B cell (primary cell): ENCODE measurements around the gene REEP6. TPM values are rescaled to one million over a fixed set of nuclear protein-coding genes. Genes with fewer than 3 reads are reported as not detected.

ENCODE experiments used
- ATAC-seq: fragments of 200-7000 bp; cut with Tn5 transposase; one replicate; pipeline ENCODE4 v1.10.0; 2021; ENCODE audit warnings: low read depth, mild to moderate bottlenecking, moderate number of reproducible peaks, moderate library complexity
- CTCF ChIA-PET: fragments of 350-600 bp; sonication (Branson Sonifier 250); formaldehyde crosslinking; loops from one replicate; lab custom pipeline; 2021; ENCODE audit warnings: antibody characterized with exemption, inconsistent platforms; lab: Charles Lee
- POLR2A ChIA-PET: fragments of 350-600 bp; sonication (Branson Sonifier 250); formaldehyde crosslinking; loops from one replicate; lab custom pipeline; 2021; ENCODE audit warnings: antibody characterized with exemption; lab: Charles Lee
- DNase-seq: peaks from one replicate; pipeline ENCODE4 v3.0.0; 2013
- H2AFZ ChIP-seq: 2 replicates; pipeline ENCODE4 v1.6.1; 2012; ENCODE audit warnings: mild to moderate bottlenecking, low read depth, low read length; ENCODE audit not compliant: insufficient read depth, poor library complexity, severe bottlenecking
- H3K27ac ChIP-seq, 2 donors: 1 replicate in 1 of 2; 2 replicates in 1 of 2; pipeline ENCODE4 v1.5.1; 2012 to 2013; ENCODE audit warnings: low read length in 2 of 2, mild to moderate bottlenecking in 2 of 2, moderate library complexity in 1 of 2
- H3K27me3 ChIP-seq, 4 experiments: fragments of 200-600 bp in 1 of 4; sonication (generic) in 1 of 4; replicated peaks in 1 of 4; 1 replicate in 2 of 4; 2 replicates in 2 of 4; pipeline versions ENCODE4 v1.6.1 to v1.7.0; 2013 to 2016; ENCODE audit warnings: low read length in 3 of 4, mild to moderate bottlenecking in 2 of 4, mixed read lengths in 1 of 4, moderate library complexity in 1 of 4; ENCODE audit not compliant: insufficient read depth in 4 of 4, control insufficient read depth in 3 of 4; ENCODE audit errors: control extremely low read depth in 1 of 4
- H3K36me3 ChIP-seq, 2 experiments: replicated peaks in 1 of 2; 1 replicate in 1 of 2; 2 replicates in 1 of 2; pipeline versions ENCODE4 v1.6.1 to v1.7.1; 2013; ENCODE audit warnings: low read length in 1 of 2; ENCODE audit not compliant: insufficient read depth in 2 of 2, control insufficient read depth in 1 of 2; ENCODE audit errors: control extremely low read depth in 1 of 2, extremely low read depth in 1 of 2
- H3K4me1 ChIP-seq, 2 donors: fragments of 200-600 bp in 1 of 2; sonication (generic) in 1 of 2; 1 replicate in 1 of 2; 2 replicates in 1 of 2; pipeline versions ENCODE4 v1.5.1 to v1.6.1; 2013 to 2017; ENCODE audit warnings: low read length in 2 of 2; ENCODE audit not compliant: control insufficient read depth in 2 of 2, insufficient read depth in 2 of 2
- H3K4me2 ChIP-seq: replicated peaks from 2 replicates; pipeline ENCODE3; 2012; ENCODE audit warnings: mild to moderate bottlenecking, low read depth, low read length; ENCODE audit not compliant: poor library complexity, severe bottlenecking
- H3K4me3 ChIP-seq, 5 experiments: fragments of 200-600 bp in 1 of 5; sonication (generic) in 1 of 5; 1 replicate in 3 of 5; 2 replicates in 2 of 5; pipeline versions ENCODE4 v1.5.1 to v1.7.0; 2011 to 2016; ENCODE audit warnings: low read length in 4 of 5, mild to moderate bottlenecking in 4 of 5, low read depth in 2 of 5, control low read depth in 1 of 5, moderate library complexity in 1 of 5; ENCODE audit not compliant: insufficient read depth in 1 of 5; ENCODE audit errors: control extremely low read depth in 1 of 5, extremely low read depth in 1 of 5
- H3K79me2 ChIP-seq: fragments of 200-600 bp; sonication (generic); one replicate; pipeline ENCODE4 v1.6.0; 2016; ENCODE audit warnings: low read length; ENCODE audit not compliant: control insufficient read depth, insufficient read depth
- H3K9ac ChIP-seq: fragments of 200-600 bp; sonication (generic); 2 replicates; pipeline ENCODE4 v1.6.1; 2017; ENCODE audit warnings: mild to moderate bottlenecking, low read length, moderate library complexity
- H3K9me3 ChIP-seq, 3 donors: one replicate each; pipeline versions ENCODE4 v1.6.1 to v1.7.1; 2013; ENCODE audit warnings: low read length in 2 of 3; ENCODE audit not compliant: control insufficient read depth in 2 of 3, insufficient read depth in 1 of 3; ENCODE audit errors: control extremely low read depth in 1 of 3
- H4K20me1 ChIP-seq: 2 replicates; pipeline ENCODE4 v1.6.0; 2012; ENCODE audit warnings: mild to moderate bottlenecking, low read length; ENCODE audit not compliant: insufficient read depth, control insufficient read depth, poor library complexity, severe bottlenecking
- H3K27ac Mint-ChIP-seq: one replicate; pipeline ENCODE4 v1.8.0; 2021; ENCODE audit warnings: mixed read lengths
- H3K27me3 Mint-ChIP-seq: one replicate; pipeline ENCODE4 v1.8.0; 2021; ENCODE audit warnings: mixed read lengths
- H3K4me1 Mint-ChIP-seq: one replicate; pipeline ENCODE4 v1.8.0; 2021; ENCODE audit warnings: mixed read lengths
- H3K4me3 Mint-ChIP-seq: one replicate; pipeline ENCODE4 v1.8.0; 2021; ENCODE audit warnings: mixed read lengths
- H3K9me3 Mint-ChIP-seq: one replicate; pipeline ENCODE4 v1.8.0; 2022; ENCODE audit warnings: mixed read lengths; ENCODE audit not compliant: insufficient read depth
- CTCF ChIP-seq: fragments of 200-600 bp; IDR thresholded peaks from one replicate; pipeline ENCODE4 v1.8.0; 2022; ENCODE audit warnings: antibody characterized with exemption, mild to moderate bottlenecking
- EZH2 ChIP-seq: IDR thresholded peaks from 2 replicates; pipeline ENCODE4 v1.6.1; 2012; ENCODE audit warnings: borderline replicate concordance, low read depth, mild to moderate bottlenecking, moderate library complexity, low read length; ENCODE audit not compliant: insufficient read depth, poor library complexity, severe bottlenecking
- WGBS: methylation state at CpG from one replicate; pipeline ENCODE4 v1.1.5; 2013; ENCODE audit warnings: missing lambda C conversion rate; ENCODE audit not compliant: insufficient coverage; 5-methylcytosine and 5-hydroxymethylcytosine counted together
- intact Hi-C: fragments of 100-400 bp; cut with micrococcal nuclease; formaldehyde crosslinking; loops from one replicate; pipeline ENCODE4 v1.10.0; 2022
- polyA plus RNA-seq: library from polyadenylated mRNA; depleted of rRNA; stranded (reverse); fragments of >200 nt; gene quantifications from 2 replicates; pipeline ENCODE4 v1.2.3, GENCODE V29; 2012
- total RNA-seq, 2 donors: library from RNA; stranded (reverse); fragments of 120-200 nt in 1 of 2; gene quantifications; 1 replicate in 1 of 2; 2 replicates in 1 of 2; pipeline versions ENCODE4 v1.2.3 to v1.2.4, GENCODE V29; 2013 to 2022

The REEP6 gene
- total and polyA plus RNA-seq, 2 donors (not counting 1 experiment from before 2014, with no cell fraction given) = 0.64 to 1.1 TPM

DNA sequence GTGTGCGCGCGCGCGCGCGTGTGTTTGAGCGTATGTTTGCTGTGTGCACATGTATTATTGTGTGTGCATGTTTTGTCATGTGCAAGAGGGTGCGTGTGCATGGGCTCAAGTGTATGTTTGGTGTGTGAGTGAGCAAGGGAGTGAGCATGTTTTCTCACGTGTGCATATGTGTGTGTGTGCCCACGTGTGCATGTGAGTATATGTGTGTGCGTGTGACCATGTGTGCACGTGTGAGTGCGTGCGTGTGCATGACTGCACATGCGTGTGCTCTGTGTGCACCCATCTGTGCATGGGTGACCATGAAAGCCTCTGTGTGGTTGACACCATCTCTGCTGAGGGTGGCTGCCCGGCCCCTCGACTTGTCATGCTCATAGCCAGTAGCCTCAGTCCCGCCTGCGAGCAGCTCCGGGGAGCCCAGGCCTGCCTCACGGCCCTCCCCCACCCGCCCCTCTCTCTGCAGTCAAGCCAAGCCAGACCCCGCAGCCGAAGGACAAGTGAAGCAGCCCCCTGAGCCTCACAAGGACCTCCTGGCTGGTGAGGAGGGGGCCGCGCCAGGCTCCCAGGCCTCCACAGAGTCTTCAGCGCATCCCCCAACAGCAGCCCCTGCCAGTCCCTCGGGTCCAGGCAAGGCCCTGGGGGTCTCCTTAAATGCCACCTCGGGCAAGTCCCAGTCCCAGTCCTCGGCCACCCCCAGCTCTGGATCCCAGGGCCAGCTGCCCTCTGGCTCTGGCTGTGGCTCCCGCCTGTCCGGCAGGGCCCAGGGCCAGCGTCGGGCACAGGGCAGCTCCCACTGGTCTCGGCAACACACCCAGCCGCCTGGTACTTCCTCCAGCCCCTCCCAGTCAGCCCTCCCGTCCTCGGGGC lies 6.0 kb downstream of the REEP6 start:
- H3K9me3 Mint-ChIP-seq = no peaks in the 10 kb centered on the region
- ChIA-PET CTCF (no interaction called here), POLR2A (interaction anchor here (0.6 kb wide), 1 partner anchor 112 kb away, joined by 3 read pairs; no protein-coding TSS in a partner anchor)
- H3K27ac Mint-ChIP-seq = no peak overlapping the region
- DNase-seq (no peak), ATAC-seq (no peak)
- no peaks in the 10 kb centered on the region for H3K9me3 ChIP-seq
- H3K36me3 ChIP-seq = no peaks in the 10 kb centered on the region
- WGBS = 79% methylated on average over 39 of the region's 39 CpGs
- H3K4me3 ChIP-seq = no peak overlapping the region
- no peaks in the 10 kb centered on the region for H4K20me1 ChIP-seq
- H3K4me2 ChIP-seq = no peak overlapping the region
- H3K27me3 ChIP-seq = peaks cover 0 to 13% (median 2%) of the 10 kb centered on the region in 4 experiments
- no peak overlapping the region for H2AFZ ChIP-seq
- TF ChIP-seq EZH2 (no peak), CTCF (no peak)
- H3K4me1 Mint-ChIP-seq = peaks cover under 1% of the 10 kb centered on the region
- H3K4me3 Mint-ChIP-seq = no peak overlapping the region
- H3K4me1 ChIP-seq = no peaks in the 10 kb centered on the region
- peaks cover 4% of the 10 kb centered on the region for H3K27me3 Mint-ChIP-seq
- no peaks in the 10 kb centered on the region for H3K79me2 ChIP-seq
- intact Hi-C loops = no loop called here
- H3K27ac ChIP-seq = no peak overlapping the region
- no peak overlapping the region for H3K9ac ChIP-seq

DNA sequence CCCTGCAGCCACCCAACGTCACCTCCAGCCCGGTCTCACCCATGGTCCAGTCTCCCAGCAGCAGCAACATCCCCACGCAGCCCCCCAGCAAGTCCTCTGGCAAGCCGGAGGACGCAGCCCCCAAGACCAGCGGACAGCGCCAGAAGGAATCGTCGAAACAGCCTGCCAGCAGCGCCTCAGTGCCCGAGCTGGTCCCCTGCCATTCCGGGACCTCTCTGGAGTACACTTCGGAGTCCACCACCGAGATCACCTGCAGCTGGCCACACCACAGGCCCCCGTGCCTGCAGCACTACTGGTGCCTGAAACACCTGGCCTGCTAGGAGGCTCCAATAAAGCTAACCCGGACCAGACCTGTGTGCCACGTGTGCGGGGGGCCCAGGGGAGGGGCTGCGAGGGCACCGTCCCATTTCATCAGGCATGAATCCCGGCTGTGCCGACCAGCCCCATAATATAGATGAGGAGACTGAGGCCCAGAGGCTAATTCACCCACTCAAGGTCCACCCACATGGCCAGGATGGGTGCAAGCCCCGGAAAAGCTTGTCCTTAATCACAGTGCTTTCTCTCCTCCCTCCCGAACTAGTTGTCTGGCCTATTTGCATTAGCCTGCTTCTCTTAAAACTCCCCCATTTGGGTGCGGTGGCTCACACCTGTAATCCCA lies 6.7 kb downstream of the REEP6 start:
- no peak for TF ChIP-seq CTCF
- TF ChIP-seq EZH2 = no peak
- no peaks in the 10 kb centered on the region for H4K20me1 ChIP-seq
- WGBS = 88% methylated on average over 25 of the region's 25 CpGs
- CTCF ChIA-PET = no interaction called here
- peaks cover 0 to 17% (median 3%) of the 10 kb centered on the region in 4 experiments for H3K27me3 ChIP-seq
- H3K4me1 ChIP-seq = no peaks in the 10 kb centered on the region
- H3K4me3 ChIP-seq = no peak overlapping the region
- H3K36me3 ChIP-seq = no peaks in the 10 kb centered on the region
- H3K9ac ChIP-seq = no peak overlapping the region
- Mint-ChIP-seq H3K4me1 (peaks cover 2% of the 10 kb centered on the region), H3K27me3 (peaks cover 4% of the 10 kb centered on the region), H3K4me3 (no peak overlapping the region), H3K27ac (no peak overlapping the region), H3K9me3 (no peaks in the 10 kb centered on the region)
- no peak for ATAC-seq
- no peak overlapping the region for H2AFZ ChIP-seq
- intact Hi-C loops = no loop called here
- H3K79me2 ChIP-seq = no peaks in the 10 kb centered on the region
- no peak for DNase-seq
- no peak overlapping the region for H3K27ac ChIP-seq
- POLR2A ChIA-PET = no interaction called here
- peaks cover 0 to under 1% (median 0%) of the 10 kb centered on the region in 3 donors for H3K9me3 ChIP-seq
- no peak overlapping the region for H3K4me2 ChIP-seq
